Non-pigmented ciliary epithelial cell (primary cell): ENCODE measurements around the gene EGLN1.

Experiments
- DNase-seq: peaks from one replicate; pipeline ENCODE4 v3.0.0-alpha.2; 2010; ENCODE audit warnings: low read depth

The EGLN1 gene

GRCh38 chr1:231395998-231396390 is 26.1 kb downstream of the EGLN1 start:
- no peak for DNase-seq

GRCh38 chr1:231395076-231395997 is 26.8 kb downstream of the EGLN1 start:
- peak; percentile 92 for DNase-seq

- DNase-seq: no peak
Measured at GRCh38 chr1:231393668-231394067, 28.4 kb downstream of the EGLN1 start.

GRCh38 chr1:231392389-231393131 is 29.5 kb downstream of the EGLN1 start:
- no peak for DNase-seq

GRCh38 chr1:231390071-231390470 is 32.0 kb downstream of the EGLN1 start:
- no peak for DNase-seq

GRCh38 chr1:231387770-231388669 is 34.1 kb downstream of the EGLN1 start:
- DNase-seq: no peak

- no peak for DNase-seq
Measured at GRCh38 chr1:231386466-231386865, 35.6 kb downstream of the EGLN1 start.

GRCh38 chr1:231385416-231385748 is 36.7 kb downstream of the EGLN1 start:
- no peak for DNase-seq

GRCh38 chr1:231384696-231385415 is 37.2 kb downstream of the EGLN1 start:
- DNase-seq: no peak

- no peak for DNase-seq
Measured at GRCh38 chr1:231383159-231383860, 38.8 kb downstream of the EGLN1 start.

GRCh38 chr1:231382426-231382825 is 39.7 kb downstream of the EGLN1 start:
- DNase-seq: no peak

GRCh38 chr1:231381729-231382128 is 40.4 kb downstream of the EGLN1 start:
- no peak for DNase-seq

GRCh38 chr1:231376875-231377549 is 45.1 kb downstream of the EGLN1 start:
- no peak for DNase-seq

GRCh38 chr1:231376101-231376500 is 46.0 kb downstream of the EGLN1 start:
- DNase-seq: no peak

- no peak for DNase-seq
Measured at GRCh38 chr1:231374394-231374793, 47.7 kb downstream of the EGLN1 start.

- no peak for DNase-seq
Measured at GRCh38 chr1:231372501-231372900, 49.6 kb downstream of the EGLN1 start.

GRCh38 chr1:231369282-231369681 is 52.8 kb downstream of the EGLN1 start:
- DNase-seq: no peak

GRCh38 chr1:231364192-231364591 is 57.9 kb downstream of the EGLN1 start:
- DNase-seq: no peak

- DNase-seq: no peak
Measured at GRCh38 chr1:231363624-231364023, 58.5 kb downstream of the EGLN1 start.

GRCh38 chr1:231362325-231362724 is 59.8 kb downstream of the EGLN1 start:
- no peak for DNase-seq
